Measurements from ENCODE around the gene CARM1.
"Not testable (repeated sequence)": the region's sequence is repeated elsewhere in the genome, so short reads cannot be mapped to it uniquely, and the experiment has no call there.

CARM1 gene

GRCh38 chr19:10868872-10869547 is 2.3 kb upstream of the CARM1 start:
- Histone ChIP-seq H3K27me3 (ENCODE audit: insufficient read depth, poor library complexity, severe bottlenecking) (no peaks in the 10 kb centered on the region), H3K4me3 (ENCODE audit: severe bottlenecking) (no peak overlapping the region), H3K4me1 (ENCODE audit: insufficient read depth, poor library complexity, severe bottlenecking) (peaks cover 6% of the 10 kb centered on the region), H3K27ac (ENCODE audit: poor library complexity, severe bottlenecking) (no peak overlapping the region), H3K9me3 (ENCODE audit: severe bottlenecking) (no peaks in the 10 kb centered on the region), H3K36me3 (ENCODE audit: low read depth) (peaks cover 3% of the 10 kb centered on the region; the same call in 1 of the 2 replicates)
- DNase-seq (ENCODE audit: low spot score) (no peak), ATAC-seq (ENCODE audit: low read depth) (no peak)
- TF ChIP-seq, protein P1, sequence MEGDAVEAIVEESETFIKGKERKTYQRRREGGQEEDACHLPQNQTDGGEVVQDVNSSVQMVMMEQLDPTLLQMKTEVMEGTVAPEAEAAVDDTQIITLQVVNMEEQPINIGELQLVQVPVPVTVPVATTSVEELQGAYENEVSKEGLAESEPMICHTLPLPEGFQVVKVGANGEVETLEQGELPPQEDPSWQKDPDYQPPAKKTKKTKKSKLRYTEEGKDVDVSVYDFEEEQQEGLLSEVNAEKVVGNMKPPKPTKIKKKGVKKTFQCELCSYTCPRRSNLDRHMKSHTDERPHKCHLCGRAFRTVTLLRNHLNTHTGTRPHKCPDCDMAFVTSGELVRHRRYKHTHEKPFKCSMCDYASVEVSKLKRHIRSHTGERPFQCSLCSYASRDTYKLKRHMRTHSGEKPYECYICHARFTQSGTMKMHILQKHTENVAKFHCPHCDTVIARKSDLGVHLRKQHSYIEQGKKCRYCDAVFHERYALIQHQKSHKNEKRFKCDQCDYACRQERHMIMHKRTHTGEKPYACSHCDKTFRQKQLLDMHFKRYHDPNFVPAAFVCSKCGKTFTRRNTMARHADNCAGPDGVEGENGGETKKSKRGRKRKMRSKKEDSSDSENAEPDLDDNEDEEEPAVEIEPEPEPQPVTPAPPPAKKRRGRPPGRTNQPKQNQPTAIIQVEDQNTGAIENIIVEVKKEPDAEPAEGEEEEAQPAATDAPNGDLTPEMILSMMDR (IDR thresholded peaks at IDR 0.05; ENCODE audit: poor library complexity, severe bottlenecking): no peak

GRCh38 chr19:10869872-10870311 is 1.5 kb upstream of the CARM1 start:
- peak overlapping the region; percentile 33 for H3K27ac ChIP-seq (ENCODE audit: poor library complexity, severe bottlenecking)
- H3K4me3 ChIP-seq (ENCODE audit: severe bottlenecking); DNase-seq (ENCODE audit: low spot score); H3K27me3 ChIP-seq (ENCODE audit: insufficient read depth, poor library complexity, severe bottlenecking); ATAC-seq (ENCODE audit: low read depth); H3K36me3 ChIP-seq (ENCODE audit: low read depth); H3K9me3 ChIP-seq (ENCODE audit: severe bottlenecking); H3K4me1 ChIP-seq (ENCODE audit: insufficient read depth, poor library complexity, severe bottlenecking): not testable (repeated sequence)

- H3K4me3 ChIP-seq (ENCODE audit: severe bottlenecking): peak overlapping the region; percentile 28
- DNase-seq (ENCODE audit: low spot score) (no peak), ATAC-seq (ENCODE audit: low read depth) (no peak)
- H3K27me3 ChIP-seq (ENCODE audit: insufficient read depth, poor library complexity, severe bottlenecking): no peaks in the 10 kb centered on the region
- TF ChIP-seq, protein P1 (IDR thresholded peaks at IDR 0.05; ENCODE audit: poor library complexity, severe bottlenecking): no peak
- peaks cover 4% of the 10 kb centered on the region; the same call in 1 of the 2 replicates for H3K36me3 ChIP-seq (ENCODE audit: low read depth)
- peaks cover 6% of the 10 kb centered on the region for H3K4me1 ChIP-seq (ENCODE audit: insufficient read depth, poor library complexity, severe bottlenecking)
- H3K9me3 ChIP-seq (ENCODE audit: severe bottlenecking): no peaks in the 10 kb centered on the region
- H3K27ac ChIP-seq (ENCODE audit: poor library complexity, severe bottlenecking): peak overlapping the region; percentile 33
Measured at GRCh38 chr19:10870501-10870954, 825 bp upstream of the CARM1 start.

DNA sequence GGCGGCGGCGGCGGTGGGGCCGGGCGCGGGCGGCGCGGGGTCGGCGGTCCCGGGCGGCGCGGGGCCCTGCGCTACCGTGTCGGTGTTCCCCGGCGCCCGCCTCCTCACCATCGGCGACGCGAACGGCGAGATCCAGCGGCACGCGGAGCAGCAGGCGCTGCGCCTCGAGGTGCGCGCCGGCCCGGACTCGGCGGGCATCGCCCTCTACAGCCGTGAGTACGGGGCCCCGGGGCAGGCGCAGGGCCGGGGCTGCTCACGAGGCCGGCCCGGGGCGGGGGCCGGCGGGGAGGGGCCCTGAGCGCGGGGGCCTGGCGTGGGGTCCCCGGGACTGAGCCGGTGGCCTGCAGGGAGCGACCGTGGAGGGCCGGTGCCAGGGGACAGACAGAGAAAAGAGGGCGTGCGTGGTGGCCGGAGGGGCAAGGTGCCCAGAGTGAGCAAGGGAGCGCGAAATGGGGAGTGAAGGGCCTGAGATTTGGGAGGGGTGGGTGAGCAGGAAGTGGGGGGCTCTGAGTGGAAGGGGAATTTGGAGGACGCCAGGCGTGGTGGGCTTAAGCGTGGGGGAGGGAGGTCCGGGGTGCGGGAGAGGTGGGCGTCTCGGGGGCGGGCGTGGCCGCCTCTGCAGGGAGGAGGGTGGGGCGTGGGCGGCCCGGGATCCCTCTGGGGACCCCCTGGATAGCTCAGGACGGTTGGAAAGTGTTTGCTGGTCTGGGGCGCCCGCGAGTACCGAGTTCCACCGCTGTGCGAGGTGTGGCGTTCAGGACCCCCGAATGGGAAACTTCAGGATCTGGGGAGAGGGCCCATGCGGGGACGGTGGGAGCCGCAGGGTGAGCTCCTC is 575 bp downstream of the CARM1 start:
- H3K9me3 ChIP-seq (ENCODE audit: severe bottlenecking): no peaks in the 10 kb centered on the region
- peaks cover 6% of the 10 kb centered on the region for H3K4me1 ChIP-seq (ENCODE audit: insufficient read depth, poor library complexity, severe bottlenecking)
- no peaks in the 10 kb centered on the region for H3K27me3 ChIP-seq (ENCODE audit: insufficient read depth, poor library complexity, severe bottlenecking)
- no peak for ATAC-seq (ENCODE audit: low read depth)
- no peak for DNase-seq (ENCODE audit: low spot score)
- peak overlapping the region; percentile 74 for H3K27ac ChIP-seq (ENCODE audit: poor library complexity, severe bottlenecking)
- H3K4me3 ChIP-seq (ENCODE audit: severe bottlenecking): peak overlapping the region; percentile 100
- TF ChIP-seq, protein P1 (IDR thresholded peaks at IDR 0.05; ENCODE audit: poor library complexity, severe bottlenecking): no peak
- peaks cover 4% of the 10 kb centered on the region; the same call in 1 of the 2 replicates for H3K36me3 ChIP-seq (ENCODE audit: low read depth)

DNA sequence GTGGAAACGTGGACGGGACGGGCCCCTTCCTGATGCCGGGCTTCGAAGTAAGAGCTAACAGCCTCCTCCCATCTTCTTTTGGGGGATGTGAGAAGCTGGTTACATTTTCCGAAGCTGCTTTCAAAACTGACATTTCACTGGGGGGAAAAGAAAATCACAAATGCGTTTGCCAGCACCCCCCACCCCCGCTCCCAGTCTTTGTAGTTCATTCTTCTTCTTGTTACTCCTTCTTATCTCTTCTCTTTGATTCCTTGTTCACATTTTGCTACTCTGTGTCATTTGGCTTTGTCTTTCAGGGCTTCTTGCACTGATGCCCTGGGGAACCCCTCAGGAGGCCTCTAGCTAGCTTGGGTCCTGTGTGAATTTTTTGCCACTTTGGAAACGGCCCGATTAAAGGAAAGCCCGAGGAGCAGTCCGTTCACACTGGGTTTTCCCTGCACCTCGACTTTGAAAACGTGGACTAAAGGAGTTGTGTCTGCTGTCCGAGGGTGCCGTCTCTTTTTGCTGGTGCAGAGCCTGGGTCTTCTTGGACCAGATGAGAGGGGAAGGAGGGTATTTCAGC is 1.3 kb downstream of the CARM1 start:
- no peaks in the 10 kb centered on the region for H3K9me3 ChIP-seq (ENCODE audit: severe bottlenecking)
- H3K27me3 ChIP-seq (ENCODE audit: insufficient read depth, poor library complexity, severe bottlenecking): no peaks in the 10 kb centered on the region
- H3K4me3 ChIP-seq (ENCODE audit: severe bottlenecking): peak overlapping the region; percentile 100
- DNase-seq (ENCODE audit: low spot score) (no peak), ATAC-seq (ENCODE audit: low read depth) (no peak)
- H3K27ac ChIP-seq (ENCODE audit: poor library complexity, severe bottlenecking): peak overlapping the region; percentile 74
- H3K4me1 ChIP-seq (ENCODE audit: insufficient read depth, poor library complexity, severe bottlenecking): peaks cover 6% of the 10 kb centered on the region
- peaks cover 4% of the 10 kb centered on the region; the same call in 1 of the 2 replicates for H3K36me3 ChIP-seq (ENCODE audit: low read depth)
- TF ChIP-seq, protein P1 (IDR thresholded peaks at IDR 0.05; ENCODE audit: poor library complexity, severe bottlenecking): no peak
